ENCODE data around the gene TNFAIP1. TPM values are rescaled to one million over a fixed set of nuclear protein-coding genes. Genes with fewer than 3 reads are reported as not detected.

TNFAIP1 gene
- total and polyA plus RNA-seq, 2 of the 4 experiments (the other 2 are of a cell fraction) = 49.1 to 62.9 TPM

GRCh38 chr17:28365487-28365886 is 29.9 kb downstream of the TNFAIP1 start (continued):
- TF ChIP-seq ELK1 (IDR thresholded peaks at IDR 0.05; ENCODE audit: borderline replicate concordance, low read depth, low read length) (no peak), MXI1 (IDR thresholded peaks at IDR 0.05; ENCODE audit: borderline replicate concordance, low read depth, low read length) (no peak), BHLHE40 (IDR thresholded peaks at IDR 0.05; ENCODE audit: low read depth, low read length) (no peak), RCOR1 (IDR thresholded peaks at IDR 0.05; ENCODE audit: insufficient replicate concordance, low read length) (no peak), POLR2A (IDR thresholded peaks at IDR 0.05; ENCODE audit: low read depth, low read length) (no peak), SMC3 (IDR thresholded peaks at IDR 0.05; ENCODE audit: low read depth, low read length) (no peak)

- no peaks in the 10 kb centered on the region for H3K79me1 ChIP-seq (ENCODE audit: low read depth in 1 of 2, low read length in 2 of 2)
- POLR2A ChIA-PET (ENCODE audit: unreplicated experiment) = no interaction called here
- H3K4ac ChIP-seq (ENCODE audit: low read depth, low read length) = no peak overlapping the region
- H2BK120ac ChIP-seq (ENCODE audit: low read depth, low read length) = no peak overlapping the region
- WGBS, 2 experiments (ENCODE audit: extremely low coverage in 2 of 2, insufficient read length in 1 of 2) = no CpG with 5 or more reads among the region's 1 CpG
- H3K9ac ChIP-seq (ENCODE audit: low read depth, low read length) = no peak overlapping the region
- ATAC-seq (ENCODE audit: low read depth) = no peak
- peaks cover 7% of the 10 kb centered on the region; the same call in 1 of the 2 replicates for H3K4me1 ChIP-seq (ENCODE audit: control insufficient read depth, insufficient read depth, low read length)
- H3K27ac ChIP-seq (ENCODE audit: insufficient read depth, low read length) = no peak overlapping the region
- CTCF ChIA-PET = no interaction called here
- H2AFZ ChIP-seq (replicated peaks; ENCODE audit: low read length, poor library complexity) = no peak overlapping the region
- no peak overlapping the region for H4K5ac ChIP-seq (ENCODE audit: low read depth, low read length)
- no peak for TF ChIP-seq BHLHE40 (IDR thresholded peaks at IDR 0.05; ENCODE audit: low read depth, low read length)
- TF ChIP-seq, protein P1, sequence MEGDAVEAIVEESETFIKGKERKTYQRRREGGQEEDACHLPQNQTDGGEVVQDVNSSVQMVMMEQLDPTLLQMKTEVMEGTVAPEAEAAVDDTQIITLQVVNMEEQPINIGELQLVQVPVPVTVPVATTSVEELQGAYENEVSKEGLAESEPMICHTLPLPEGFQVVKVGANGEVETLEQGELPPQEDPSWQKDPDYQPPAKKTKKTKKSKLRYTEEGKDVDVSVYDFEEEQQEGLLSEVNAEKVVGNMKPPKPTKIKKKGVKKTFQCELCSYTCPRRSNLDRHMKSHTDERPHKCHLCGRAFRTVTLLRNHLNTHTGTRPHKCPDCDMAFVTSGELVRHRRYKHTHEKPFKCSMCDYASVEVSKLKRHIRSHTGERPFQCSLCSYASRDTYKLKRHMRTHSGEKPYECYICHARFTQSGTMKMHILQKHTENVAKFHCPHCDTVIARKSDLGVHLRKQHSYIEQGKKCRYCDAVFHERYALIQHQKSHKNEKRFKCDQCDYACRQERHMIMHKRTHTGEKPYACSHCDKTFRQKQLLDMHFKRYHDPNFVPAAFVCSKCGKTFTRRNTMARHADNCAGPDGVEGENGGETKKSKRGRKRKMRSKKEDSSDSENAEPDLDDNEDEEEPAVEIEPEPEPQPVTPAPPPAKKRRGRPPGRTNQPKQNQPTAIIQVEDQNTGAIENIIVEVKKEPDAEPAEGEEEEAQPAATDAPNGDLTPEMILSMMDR (conservative IDR thresholded peaks at IDR 0.05; ENCODE audit: low read depth, low read length) = no peak
- TF ChIP-seq SMC3 (IDR thresholded peaks at IDR 0.05; ENCODE audit: low read depth, low read length) = no peak
- TF ChIP-seq CEBPB (IDR thresholded peaks at IDR 0.05; ENCODE audit: low read depth, low read length) = no peak
- no peak for TF ChIP-seq MAFK (IDR thresholded peaks at IDR 0.05; ENCODE audit: low read depth, low read length)
- no peak for TF ChIP-seq RFX5 (IDR thresholded peaks at IDR 0.05; ENCODE audit: low read depth, low read length)
- no peak for TF ChIP-seq CHD1 (IDR thresholded peaks at IDR 0.05; ENCODE audit: low read depth, low read length)
- no peak overlapping the region for H3K4me3 ChIP-seq (ENCODE audit: insufficient read depth, low read depth, low read length)
- H2BK15ac ChIP-seq (ENCODE audit: low read depth, low read length) = no peak overlapping the region
- no peak overlapping the region for H3K14ac ChIP-seq (replicated peaks; ENCODE audit: low read depth, low read length)
- no peak overlapping the region for H2BK20ac ChIP-seq (ENCODE audit: low read depth, low read length)
- H3K56ac ChIP-seq (ENCODE audit: extremely low read depth, insufficient read depth, low read length) = no peak overlapping the region
- H3K9me3 ChIP-seq (ENCODE audit: control insufficient read depth, insufficient read depth, low read length) = no peaks in the 10 kb centered on the region
- intact Hi-C loops (cut with micrococcal nuclease) (no loop called here), dilution Hi-C loops (cut with HindIII; ENCODE audit: low sequenced_read_pairs, unreplicated experiment) (no loop called here), in situ Hi-C loops (cut with MboI; ENCODE audit: low sequenced_read_pairs) (no loop called here)
- no TSS peak for BruUV-seq (replicated peaks)
- H4K20me1 ChIP-seq (ENCODE audit: insufficient read depth, low read length) = peaks cover 4% of the 10 kb centered on the region; the same call in 1 of the 2 replicates
- H3K4me2 ChIP-seq (ENCODE audit: low read depth, low read length) = no peak overlapping the region
- H2AK9ac ChIP-seq (replicated peaks; ENCODE audit: low read depth, low read length, poor library complexity) = no peak overlapping the region
- H4K8ac ChIP-seq (ENCODE audit: low read depth in 2 of 2, low read length in 2 of 2) = no peak overlapping the region
- H3K18ac ChIP-seq (ENCODE audit: low read depth, low read length) = no peak overlapping the region
- H3K36me3 ChIP-seq (ENCODE audit: control insufficient read depth, insufficient read depth, low read length) = peaks cover 9% of the 10 kb centered on the region
- peaks cover 13% of the 10 kb centered on the region for H3K9me1 ChIP-seq (ENCODE audit: insufficient read depth, low read length)
- H3K27me3 ChIP-seq (ENCODE audit: control insufficient read depth, insufficient read depth, low read length) = no peaks in the 10 kb centered on the region
- no peak overlapping the region for H2BK5ac ChIP-seq (ENCODE audit: low read depth, low read length, poor library complexity, severe bottlenecking)
- no peak overlapping the region for H4K91ac ChIP-seq (ENCODE audit: insufficient read depth, low read depth, low read length)
- DNase-seq = no peak
- no peak overlapping the region for H3K23ac ChIP-seq (ENCODE audit: low read depth, low read length)
- H2AK5ac ChIP-seq (ENCODE audit: low read depth, low read length) = no peak overlapping the region
Measured at GRCh38 chr17:28366605-28367004, 31.0 kb downstream of the TNFAIP1 start.

Data from IMR-90 (cell line).